ENCODE data around the gene GRM8. TPM values are rescaled to one million over a fixed set of nuclear protein-coding genes. Genes with fewer than 3 reads are reported as not detected.

The GRM8 gene
- total and polyA plus RNA-seq, 2 donors from 2014 or later, result 3.2 TPM; not detected in 1

GRCh38 chr7:126483972-126484371 is 768.8 kb downstream of the GRM8 start:
- Histone ChIP-seq H3K4me3 (ENCODE audit: low read length in 3 of 3) (no peak overlapping the region), H3K9me3 (ENCODE audit: control insufficient read depth in 2 of 3, insufficient read depth in 1 of 3, low read length in 3 of 3) (no peaks in the 10 kb centered on the region), H3K9ac (ENCODE audit: low read length in 3 of 3) (no peak overlapping the region), H3K27ac (ENCODE audit: low read depth in 2 of 2, low read length in 2 of 2) (no peak overlapping the region), H3K36me3 (ENCODE audit: control insufficient read depth in 2 of 3, insufficient read depth in 3 of 3, low read length in 3 of 3) (no peaks in the 10 kb centered on the region), H3K27me3 (ENCODE audit: control insufficient read depth, insufficient read depth, low read length) (no peaks in the 10 kb centered on the region), H3K4me1 (ENCODE audit: control insufficient read depth in 2 of 3, insufficient read depth in 2 of 3, low read depth in 1 of 3, low read length in 3 of 3) (no peaks in the 10 kb centered on the region)
- FAIRE-seq (no peak), DNase-seq (no peak)
- TF ChIP-seq, protein P1, sequence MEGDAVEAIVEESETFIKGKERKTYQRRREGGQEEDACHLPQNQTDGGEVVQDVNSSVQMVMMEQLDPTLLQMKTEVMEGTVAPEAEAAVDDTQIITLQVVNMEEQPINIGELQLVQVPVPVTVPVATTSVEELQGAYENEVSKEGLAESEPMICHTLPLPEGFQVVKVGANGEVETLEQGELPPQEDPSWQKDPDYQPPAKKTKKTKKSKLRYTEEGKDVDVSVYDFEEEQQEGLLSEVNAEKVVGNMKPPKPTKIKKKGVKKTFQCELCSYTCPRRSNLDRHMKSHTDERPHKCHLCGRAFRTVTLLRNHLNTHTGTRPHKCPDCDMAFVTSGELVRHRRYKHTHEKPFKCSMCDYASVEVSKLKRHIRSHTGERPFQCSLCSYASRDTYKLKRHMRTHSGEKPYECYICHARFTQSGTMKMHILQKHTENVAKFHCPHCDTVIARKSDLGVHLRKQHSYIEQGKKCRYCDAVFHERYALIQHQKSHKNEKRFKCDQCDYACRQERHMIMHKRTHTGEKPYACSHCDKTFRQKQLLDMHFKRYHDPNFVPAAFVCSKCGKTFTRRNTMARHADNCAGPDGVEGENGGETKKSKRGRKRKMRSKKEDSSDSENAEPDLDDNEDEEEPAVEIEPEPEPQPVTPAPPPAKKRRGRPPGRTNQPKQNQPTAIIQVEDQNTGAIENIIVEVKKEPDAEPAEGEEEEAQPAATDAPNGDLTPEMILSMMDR (IDR thresholded peaks at IDR 0.05; ENCODE audit: borderline replicate concordance, extremely low read depth, insufficient read depth), result no peak
- intact Hi-C loops (cut with DNase I), result no loop called here

GRCh38 chr7:126472825-126473224 is 779.9 kb downstream of the GRM8 start:
- FAIRE-seq, result no peak
- no peaks in the 10 kb centered on the region for H3K27me3 ChIP-seq (ENCODE audit: control insufficient read depth, insufficient read depth, low read length)
- no peak overlapping the region for H3K27ac ChIP-seq (ENCODE audit: low read depth in 2 of 2, low read length in 2 of 2)
- no peaks in the 10 kb centered on the region for H3K9me3 ChIP-seq (ENCODE audit: control insufficient read depth in 2 of 3, insufficient read depth in 1 of 3, low read length in 3 of 3)
- no peaks in the 10 kb centered on the region for H3K36me3 ChIP-seq (ENCODE audit: control insufficient read depth in 2 of 3, insufficient read depth in 3 of 3, low read length in 3 of 3)
- TF ChIP-seq, protein P1 (IDR thresholded peaks at IDR 0.05; ENCODE audit: borderline replicate concordance, extremely low read depth, insufficient read depth), result no peak
- no peak overlapping the region for H3K9ac ChIP-seq (ENCODE audit: low read length in 3 of 3)
- intact Hi-C loops (cut with DNase I), result no loop called here
- no peaks in the 10 kb centered on the region for H3K4me1 ChIP-seq (ENCODE audit: control insufficient read depth in 2 of 3, insufficient read depth in 2 of 3, low read depth in 1 of 3, low read length in 3 of 3)
- no peak for DNase-seq
- H3K4me3 ChIP-seq (ENCODE audit: low read length in 3 of 3), result no peak overlapping the region

- Histone ChIP-seq H3K4me3 (ENCODE audit: low read length in 3 of 3) (no peak overlapping the region), H3K36me3 (ENCODE audit: control insufficient read depth in 2 of 3, insufficient read depth in 3 of 3, low read length in 3 of 3) (no peaks in the 10 kb centered on the region), H3K27me3 (ENCODE audit: control insufficient read depth, insufficient read depth, low read length) (no peaks in the 10 kb centered on the region), H3K27ac (ENCODE audit: low read depth in 2 of 2, low read length in 2 of 2) (no peak overlapping the region), H3K9ac (ENCODE audit: low read length in 3 of 3) (no peak overlapping the region), H3K9me3 (ENCODE audit: control insufficient read depth in 2 of 3, insufficient read depth in 1 of 3, low read length in 3 of 3) (no peaks in the 10 kb centered on the region), H3K4me1 (ENCODE audit: control insufficient read depth in 2 of 3, insufficient read depth in 2 of 3, low read depth in 1 of 3, low read length in 3 of 3) (no peaks in the 10 kb centered on the region)
- FAIRE-seq (no peak), DNase-seq (no peak)
- intact Hi-C loops (cut with DNase I), result no loop called here
- TF ChIP-seq, protein P1 (IDR thresholded peaks at IDR 0.05; ENCODE audit: borderline replicate concordance, extremely low read depth, insufficient read depth), result no peak
These were observed 790.3 kb downstream of the GRM8 start for GRCh38 chr7:126462405-126462804.

GRCh38 chr7:126460664-126461063 is 792.1 kb downstream of the GRM8 start:
- Histone ChIP-seq H3K9me3 (ENCODE audit: control insufficient read depth in 2 of 3, insufficient read depth in 1 of 3, low read length in 3 of 3) (no peaks in the 10 kb centered on the region), H3K4me1 (ENCODE audit: control insufficient read depth in 2 of 3, insufficient read depth in 2 of 3, low read depth in 1 of 3, low read length in 3 of 3) (no peaks in the 10 kb centered on the region), H3K36me3 (ENCODE audit: control insufficient read depth in 2 of 3, insufficient read depth in 3 of 3, low read length in 3 of 3) (no peaks in the 10 kb centered on the region), H3K27ac (ENCODE audit: low read depth in 2 of 2, low read length in 2 of 2) (no peak overlapping the region), H3K9ac (ENCODE audit: low read length in 3 of 3) (no peak overlapping the region), H3K27me3 (ENCODE audit: control insufficient read depth, insufficient read depth, low read length) (no peaks in the 10 kb centered on the region), H3K4me3 (ENCODE audit: low read length in 3 of 3) (no peak overlapping the region)
- no peak for DNase-seq
- intact Hi-C loops (cut with DNase I), result no loop called here
- TF ChIP-seq, protein P1 (IDR thresholded peaks at IDR 0.05; ENCODE audit: borderline replicate concordance, extremely low read depth, insufficient read depth), result no peak
- no peak for FAIRE-seq

Measured in kidney (tissue), 14 donors.